ENCODE data around the gene CACNA2D2.

Gene CACNA2D2

GRCh38 chr3:50316657-50317242, 186.7 kb downstream of the CACNA2D2 start:
- no peaks in the 10 kb centered on the region for H3K9me2 ChIP-seq (ENCODE audit: low read depth, low read length)
- no peaks in the 10 kb centered on the region for H3K79me2 ChIP-seq (ENCODE audit: insufficient read depth, low read length)
- no peaks in the 10 kb centered on the region for H4K20me1 ChIP-seq (ENCODE audit: insufficient read depth, low read length)
- no peaks in the 10 kb centered on the region for H3K9me3 ChIP-seq (ENCODE audit: low read length)
- H3K4me1 ChIP-seq (ENCODE audit: insufficient read depth, low read length, severe bottlenecking), result peaks cover 40% of the 10 kb centered on the region
- H3K4me2 ChIP-seq (ENCODE audit: low read length), result peak overlapping the region; percentile 55
- no peaks in the 10 kb centered on the region for H3K36me3 ChIP-seq (ENCODE audit: insufficient read depth, low read length)
- no peaks in the 10 kb centered on the region for H3F3A ChIP-seq (ENCODE audit: insufficient read depth, low read length)
- H3K27me3 ChIP-seq (ENCODE audit: insufficient read depth, low read length), result no peaks in the 10 kb centered on the region
- peak overlapping the region; percentile 26 for H3K4me3 ChIP-seq (ENCODE audit: low read depth, low read length, poor library complexity, severe bottlenecking)
- H3K9ac ChIP-seq (ENCODE audit: low read length), result peak overlapping the region; percentile 43; the same call in 1 of the 2 replicates
- H3K27ac ChIP-seq (ENCODE audit: low read depth, low read length, poor library complexity, severe bottlenecking), result peak overlapping the region; percentile 69
- H2AFZ ChIP-seq (ENCODE audit: low read length), result no peak overlapping the region
- TF ChIP-seq, protein P1, sequence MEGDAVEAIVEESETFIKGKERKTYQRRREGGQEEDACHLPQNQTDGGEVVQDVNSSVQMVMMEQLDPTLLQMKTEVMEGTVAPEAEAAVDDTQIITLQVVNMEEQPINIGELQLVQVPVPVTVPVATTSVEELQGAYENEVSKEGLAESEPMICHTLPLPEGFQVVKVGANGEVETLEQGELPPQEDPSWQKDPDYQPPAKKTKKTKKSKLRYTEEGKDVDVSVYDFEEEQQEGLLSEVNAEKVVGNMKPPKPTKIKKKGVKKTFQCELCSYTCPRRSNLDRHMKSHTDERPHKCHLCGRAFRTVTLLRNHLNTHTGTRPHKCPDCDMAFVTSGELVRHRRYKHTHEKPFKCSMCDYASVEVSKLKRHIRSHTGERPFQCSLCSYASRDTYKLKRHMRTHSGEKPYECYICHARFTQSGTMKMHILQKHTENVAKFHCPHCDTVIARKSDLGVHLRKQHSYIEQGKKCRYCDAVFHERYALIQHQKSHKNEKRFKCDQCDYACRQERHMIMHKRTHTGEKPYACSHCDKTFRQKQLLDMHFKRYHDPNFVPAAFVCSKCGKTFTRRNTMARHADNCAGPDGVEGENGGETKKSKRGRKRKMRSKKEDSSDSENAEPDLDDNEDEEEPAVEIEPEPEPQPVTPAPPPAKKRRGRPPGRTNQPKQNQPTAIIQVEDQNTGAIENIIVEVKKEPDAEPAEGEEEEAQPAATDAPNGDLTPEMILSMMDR (IDR thresholded peaks at IDR 0.05; ENCODE audit: low read length), result no peak
- TF ChIP-seq EZH2 (IDR thresholded peaks at IDR 0.05; ENCODE audit: borderline replicate concordance, low read length), result no peak

- Histone ChIP-seq H3K9me2 (ENCODE audit: low read depth, low read length) (no peaks in the 10 kb centered on the region), H3K9me3 (ENCODE audit: low read length) (peaks cover 2% of the 10 kb centered on the region; the same call in 1 of the 2 replicates), H3K27me3 (ENCODE audit: insufficient read depth, low read length) (no peaks in the 10 kb centered on the region), H3K4me2 (ENCODE audit: low read length) (no peak overlapping the region), H3K4me1 (ENCODE audit: insufficient read depth, low read length, severe bottlenecking) (peaks cover 32% of the 10 kb centered on the region), H3K79me2 (ENCODE audit: insufficient read depth, low read length) (no peaks in the 10 kb centered on the region), H2AFZ (ENCODE audit: low read length) (no peak overlapping the region), H3K9ac (ENCODE audit: low read length) (no peak overlapping the region), H3K4me3 (ENCODE audit: low read depth, low read length, poor library complexity, severe bottlenecking) (no peak overlapping the region), H3F3A (ENCODE audit: insufficient read depth, low read length) (no peaks in the 10 kb centered on the region), H3K36me3 (ENCODE audit: insufficient read depth, low read length) (peaks cover 2% of the 10 kb centered on the region; the same call in 1 of the 2 replicates), H4K20me1 (ENCODE audit: insufficient read depth, low read length) (no peaks in the 10 kb centered on the region), H3K27ac (ENCODE audit: low read depth, low read length, poor library complexity, severe bottlenecking) (no peak overlapping the region)
- TF ChIP-seq, protein P1 (IDR thresholded peaks at IDR 0.05; ENCODE audit: low read length), result no peak
- TF ChIP-seq EZH2 (IDR thresholded peaks at IDR 0.05; ENCODE audit: borderline replicate concordance, low read length), result no peak
Measured at GRCh38 chr3:50314816-50315215, 188.6 kb downstream of the CACNA2D2 start.

DNA sequence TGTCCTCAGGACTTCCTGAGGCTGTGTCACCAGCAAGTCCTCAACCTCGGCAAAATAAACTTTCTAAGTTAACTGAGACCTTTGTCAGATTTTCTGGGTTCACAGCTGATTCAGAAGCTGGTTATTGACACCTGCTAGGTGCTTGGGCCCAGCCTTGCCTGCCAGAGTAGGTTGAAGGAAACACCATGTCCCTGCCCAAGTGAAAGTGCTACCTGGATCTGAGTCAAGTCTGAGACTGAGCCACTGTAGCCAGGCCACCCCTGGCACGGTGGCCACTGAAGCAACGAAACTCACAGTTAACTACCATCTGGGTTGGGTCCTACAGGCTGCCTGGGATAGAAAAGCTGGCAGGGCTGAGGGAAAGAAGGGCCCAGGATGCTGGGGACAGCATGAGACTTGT, 189.1 kb downstream of the CACNA2D2 start:
- Histone ChIP-seq H3K79me2 (ENCODE audit: insufficient read depth, low read length) (no peaks in the 10 kb centered on the region), H3K4me1 (ENCODE audit: insufficient read depth, low read length, severe bottlenecking) (peaks cover 32% of the 10 kb centered on the region), H3K9me2 (ENCODE audit: low read depth, low read length) (no peaks in the 10 kb centered on the region), H3K4me2 (ENCODE audit: low read length) (no peak overlapping the region), H3K27ac (ENCODE audit: low read depth, low read length, poor library complexity, severe bottlenecking) (no peak overlapping the region), H3K27me3 (ENCODE audit: insufficient read depth, low read length) (no peaks in the 10 kb centered on the region), H3K4me3 (ENCODE audit: low read depth, low read length, poor library complexity, severe bottlenecking) (no peak overlapping the region), H3K9me3 (ENCODE audit: low read length) (peaks cover 6% of the 10 kb centered on the region; the same call in 1 of the 2 replicates), H2AFZ (ENCODE audit: low read length) (no peak overlapping the region), H3K9ac (ENCODE audit: low read length) (no peak overlapping the region), H4K20me1 (ENCODE audit: insufficient read depth, low read length) (no peaks in the 10 kb centered on the region), H3F3A (ENCODE audit: insufficient read depth, low read length) (no peaks in the 10 kb centered on the region), H3K36me3 (ENCODE audit: insufficient read depth, low read length) (peaks cover 6% of the 10 kb centered on the region)
- TF ChIP-seq, protein P1 (IDR thresholded peaks at IDR 0.05; ENCODE audit: low read length), result no peak
- no peak for TF ChIP-seq EZH2 (IDR thresholded peaks at IDR 0.05; ENCODE audit: borderline replicate concordance, low read length)

All from OCI-LY1 (cell line).